ENCODE measurements around the gene CSTPP1. TPM values are rescaled to one million over a fixed set of nuclear protein-coding genes. Genes with fewer than 3 reads are reported as not detected.

CSTPP1 gene
- total and polyA plus RNA-seq, 2 of the 4 experiments (the other 2 are of a cell fraction), result 22.0 to 35.7 TPM

DNA sequence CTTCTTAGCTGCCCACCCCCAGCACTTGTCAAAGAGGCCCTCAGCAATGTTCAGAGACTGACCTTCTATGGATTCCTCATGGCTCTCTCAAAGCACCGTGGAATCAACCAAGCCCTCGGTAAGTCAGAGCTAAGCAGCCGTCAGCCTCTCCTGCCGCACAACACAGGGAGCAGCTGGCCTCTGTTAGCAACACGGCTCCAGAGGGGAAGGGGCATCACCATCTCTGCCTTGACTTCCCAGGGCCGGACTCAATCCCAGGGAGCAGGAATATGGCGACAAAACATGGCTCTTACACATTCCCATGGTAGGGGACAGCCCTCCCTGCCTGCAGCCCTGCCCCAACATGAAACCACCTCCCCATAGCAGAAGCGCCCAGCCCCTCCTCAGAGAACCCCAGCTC, 221.2 kb downstream of the CSTPP1 start:
- no peaks in the 10 kb centered on the region for H3K27me3 ChIP-seq (ENCODE audit: control insufficient read depth, insufficient read depth, low read length)
- in situ Hi-C loops (cut with MboI; ENCODE audit: low sequenced_read_pairs) (loop anchor here (10.0 kb wide), 1 partner anchor 243 kb away; the partner anchor contains the start of gene LRP4), intact Hi-C loops (cut with micrococcal nuclease) (no loop called here), dilution Hi-C loops (cut with HindIII; ENCODE audit: low sequenced_read_pairs, unreplicated experiment) (no loop called here)
- H3K9ac ChIP-seq (ENCODE audit: low read depth, low read length), result no peak overlapping the region
- BruUV-seq (replicated peaks), result no TSS peak
- no peak overlapping the region for H2BK20ac ChIP-seq (ENCODE audit: low read depth, low read length)
- peaks cover 23% of the 10 kb centered on the region for H4K20me1 ChIP-seq (ENCODE audit: insufficient read depth, low read length)
- no peak overlapping the region for H3K18ac ChIP-seq (ENCODE audit: low read depth, low read length)
- ATAC-seq (ENCODE audit: low read depth) (no peak), DNase-seq (no peak)
- H4K5ac ChIP-seq (ENCODE audit: low read depth, low read length), result no peak overlapping the region
- no peak overlapping the region for H2BK5ac ChIP-seq (ENCODE audit: low read depth, low read length, poor library complexity, severe bottlenecking)
- no peak overlapping the region for H3K27ac ChIP-seq (ENCODE audit: insufficient read depth, low read length)
- H3K23ac ChIP-seq (ENCODE audit: low read depth, low read length), result no peak overlapping the region
- H3K9me3 ChIP-seq (ENCODE audit: control insufficient read depth, insufficient read depth, low read length), result no peaks in the 10 kb centered on the region
- no peak overlapping the region for H3K14ac ChIP-seq (replicated peaks; ENCODE audit: low read depth, low read length)
- ChIA-PET CTCF (no interaction called here), POLR2A (ENCODE audit: unreplicated experiment) (no interaction called here)
- H3K4me1 ChIP-seq (ENCODE audit: control insufficient read depth, insufficient read depth, low read length), result peaks cover 5% of the 10 kb centered on the region
- no peak overlapping the region for H3K56ac ChIP-seq (ENCODE audit: extremely low read depth, insufficient read depth, low read length)
- no peak overlapping the region for H4K8ac ChIP-seq (ENCODE audit: low read depth in 2 of 2, low read length in 2 of 2)
- no peak overlapping the region for H3K4me3 ChIP-seq (ENCODE audit: insufficient read depth, low read depth, low read length)
- H2BK15ac ChIP-seq (ENCODE audit: low read depth, low read length), result no peak overlapping the region
- H3K79me1 ChIP-seq (ENCODE audit: low read depth in 1 of 2, low read length in 2 of 2), result peaks cover 0 to 20% of the 10 kb centered on the region in 2 experiments; a peak in 1 of 4 replicates
- WGBS, 2 experiments (ENCODE audit: extremely low coverage in 2 of 2, insufficient read length in 1 of 2), result 53% methylated on average over 3 of the region's 8 CpGs; no CpG with 5 or more reads in 1 of the 2 experiments
- H3K36me3 ChIP-seq (ENCODE audit: control insufficient read depth, insufficient read depth, low read length), result no peaks in the 10 kb centered on the region
- TF ChIP-seq, protein P1, sequence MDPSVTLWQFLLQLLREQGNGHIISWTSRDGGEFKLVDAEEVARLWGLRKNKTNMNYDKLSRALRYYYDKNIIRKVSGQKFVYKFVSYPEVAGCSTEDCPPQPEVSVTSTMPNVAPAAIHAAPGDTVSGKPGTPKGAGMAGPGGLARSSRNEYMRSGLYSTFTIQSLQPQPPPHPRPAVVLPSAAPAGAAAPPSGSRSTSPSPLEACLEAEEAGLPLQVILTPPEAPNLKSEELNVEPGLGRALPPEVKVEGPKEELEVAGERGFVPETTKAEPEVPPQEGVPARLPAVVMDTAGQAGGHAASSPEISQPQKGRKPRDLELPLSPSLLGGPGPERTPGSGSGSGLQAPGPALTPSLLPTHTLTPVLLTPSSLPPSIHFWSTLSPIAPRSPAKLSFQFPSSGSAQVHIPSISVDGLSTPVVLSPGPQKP (IDR thresholded peaks at IDR 0.05; ENCODE audit: borderline replicate concordance, low read depth, low read length), result no peak
- TF ChIP-seq MAZ (IDR thresholded peaks at IDR 0.05; ENCODE audit: borderline replicate concordance, low read depth, low read length) (no peak), FOS (IDR thresholded peaks at IDR 0.05; ENCODE audit: low read depth, low read length) (no peak), POLR2A (IDR thresholded peaks at IDR 0.05; ENCODE audit: low read depth, low read length) (no peak), RFX5 (IDR thresholded peaks at IDR 0.05; ENCODE audit: low read depth, low read length) (no peak), MAFK (IDR thresholded peaks at IDR 0.05; ENCODE audit: low read depth, low read length) (no peak), RCOR1 (IDR thresholded peaks at IDR 0.05; ENCODE audit: insufficient replicate concordance, low read length) (no peak), RAD21 (IDR thresholded peaks at IDR 0.05; ENCODE audit: low read length) (no peak)
- TF ChIP-seq, protein P2, sequence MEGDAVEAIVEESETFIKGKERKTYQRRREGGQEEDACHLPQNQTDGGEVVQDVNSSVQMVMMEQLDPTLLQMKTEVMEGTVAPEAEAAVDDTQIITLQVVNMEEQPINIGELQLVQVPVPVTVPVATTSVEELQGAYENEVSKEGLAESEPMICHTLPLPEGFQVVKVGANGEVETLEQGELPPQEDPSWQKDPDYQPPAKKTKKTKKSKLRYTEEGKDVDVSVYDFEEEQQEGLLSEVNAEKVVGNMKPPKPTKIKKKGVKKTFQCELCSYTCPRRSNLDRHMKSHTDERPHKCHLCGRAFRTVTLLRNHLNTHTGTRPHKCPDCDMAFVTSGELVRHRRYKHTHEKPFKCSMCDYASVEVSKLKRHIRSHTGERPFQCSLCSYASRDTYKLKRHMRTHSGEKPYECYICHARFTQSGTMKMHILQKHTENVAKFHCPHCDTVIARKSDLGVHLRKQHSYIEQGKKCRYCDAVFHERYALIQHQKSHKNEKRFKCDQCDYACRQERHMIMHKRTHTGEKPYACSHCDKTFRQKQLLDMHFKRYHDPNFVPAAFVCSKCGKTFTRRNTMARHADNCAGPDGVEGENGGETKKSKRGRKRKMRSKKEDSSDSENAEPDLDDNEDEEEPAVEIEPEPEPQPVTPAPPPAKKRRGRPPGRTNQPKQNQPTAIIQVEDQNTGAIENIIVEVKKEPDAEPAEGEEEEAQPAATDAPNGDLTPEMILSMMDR (conservative IDR thresholded peaks at IDR 0.05; ENCODE audit: low read depth, low read length), result no peak
- H2AFZ ChIP-seq (replicated peaks; ENCODE audit: low read length, poor library complexity), result no peak overlapping the region
- no peak overlapping the region for H4K91ac ChIP-seq (ENCODE audit: insufficient read depth, low read depth, low read length)
- no peak overlapping the region for H2AK5ac ChIP-seq (ENCODE audit: low read depth, low read length)
- H3K4ac ChIP-seq (ENCODE audit: low read depth, low read length), result no peak overlapping the region
- H3K4me2 ChIP-seq (ENCODE audit: low read depth, low read length), result no peak overlapping the region
- no peak overlapping the region for H2AK9ac ChIP-seq (replicated peaks; ENCODE audit: low read depth, low read length, poor library complexity)
- H3K9me1 ChIP-seq (ENCODE audit: insufficient read depth, low read length), result peaks cover 9% of the 10 kb centered on the region; the same call in 1 of the 2 replicates
- no peak overlapping the region for H2BK120ac ChIP-seq (ENCODE audit: low read depth, low read length)
